Measurements from ENCODE around the gene AGMO.

GRCh38 chr7:15602236-15602635 is 40.4 kb upstream of the AGMO start:
- TF ChIP-seq NANOG (IDR thresholded peaks at IDR 0.05; ENCODE audit: insufficient read depth, low read depth, low read length, poor library complexity, severe bottlenecking) = no peak
- TF ChIP-seq CTCF (IDR thresholded peaks at IDR 0.05; ENCODE audit: control extremely low read depth in 1 of 3, insufficient read depth in 1 of 3, low read depth in 1 of 3, low read length in 3 of 3) = no peak
- TF ChIP-seq ZNF274 (IDR thresholded peaks at IDR 0.05; ENCODE audit: borderline replicate concordance, extremely low read depth, low read length) = no peak
- no peak for TF ChIP-seq TAF1 (IDR thresholded peaks at IDR 0.05; ENCODE audit: low read depth, low read length)
- no peak for TF ChIP-seq POLR2A (IDR thresholded peaks at IDR 0.05; ENCODE audit: control extremely low read depth in 1 of 2, low read depth in 2 of 2, low read length in 2 of 2)
- no peak for TF ChIP-seq ASH2L (IDR thresholded peaks at IDR 0.05; ENCODE audit: low read length)
- TF ChIP-seq KDM1A (IDR thresholded peaks at IDR 0.05; ENCODE audit: borderline replicate concordance, low read length) = no peak
- no peak for TF ChIP-seq USF2 (IDR thresholded peaks at IDR 0.05; ENCODE audit: low read length)
